Measurements from ENCODE around the gene SMG6. TPM values are rescaled to one million over a fixed set of nuclear protein-coding genes. Genes with fewer than 3 reads are reported as not detected.

SMG6 gene
- total RNA-seq, 2 donors from 2014 or later = 33.2 to 82.9 TPM

DNA sequence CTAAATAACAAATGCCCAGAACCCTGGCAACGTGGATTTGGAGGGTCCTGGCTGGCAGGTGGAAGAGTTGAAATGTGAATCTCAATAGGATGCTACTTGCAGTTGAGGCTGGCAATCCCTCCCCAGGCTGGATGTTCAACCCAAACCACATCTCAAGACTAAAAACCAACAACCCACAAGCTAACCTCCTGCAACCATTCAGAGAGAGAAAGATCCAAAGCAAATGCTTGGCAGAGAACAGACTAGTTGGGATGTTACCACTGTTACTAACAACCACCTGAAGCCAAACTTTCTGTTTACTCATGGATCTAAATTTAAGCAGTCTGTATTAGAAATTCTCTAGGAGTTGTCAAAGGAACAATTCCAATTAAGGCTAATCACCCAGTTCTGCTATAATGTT lies 27.9 kb downstream of the SMG6 start:
- Histone ChIP-seq H3K4me1 (ENCODE audit: control insufficient read depth in 1 of 2, low read depth in 2 of 2) (peaks cover under 1 to 4% of the 10 kb centered on the region in 2 donors), H3K36me3 (peaks cover 21% of the 10 kb centered on the region), H3K4me3 (no peak overlapping the region), H3K27me3 (replicated peaks; ENCODE audit: insufficient read depth) (no peaks in the 10 kb centered on the region), H3K27ac (no peak overlapping the region), H3K9me3 (no peaks in the 10 kb centered on the region)
- TF ChIP-seq, protein P1, sequence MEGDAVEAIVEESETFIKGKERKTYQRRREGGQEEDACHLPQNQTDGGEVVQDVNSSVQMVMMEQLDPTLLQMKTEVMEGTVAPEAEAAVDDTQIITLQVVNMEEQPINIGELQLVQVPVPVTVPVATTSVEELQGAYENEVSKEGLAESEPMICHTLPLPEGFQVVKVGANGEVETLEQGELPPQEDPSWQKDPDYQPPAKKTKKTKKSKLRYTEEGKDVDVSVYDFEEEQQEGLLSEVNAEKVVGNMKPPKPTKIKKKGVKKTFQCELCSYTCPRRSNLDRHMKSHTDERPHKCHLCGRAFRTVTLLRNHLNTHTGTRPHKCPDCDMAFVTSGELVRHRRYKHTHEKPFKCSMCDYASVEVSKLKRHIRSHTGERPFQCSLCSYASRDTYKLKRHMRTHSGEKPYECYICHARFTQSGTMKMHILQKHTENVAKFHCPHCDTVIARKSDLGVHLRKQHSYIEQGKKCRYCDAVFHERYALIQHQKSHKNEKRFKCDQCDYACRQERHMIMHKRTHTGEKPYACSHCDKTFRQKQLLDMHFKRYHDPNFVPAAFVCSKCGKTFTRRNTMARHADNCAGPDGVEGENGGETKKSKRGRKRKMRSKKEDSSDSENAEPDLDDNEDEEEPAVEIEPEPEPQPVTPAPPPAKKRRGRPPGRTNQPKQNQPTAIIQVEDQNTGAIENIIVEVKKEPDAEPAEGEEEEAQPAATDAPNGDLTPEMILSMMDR (IDR thresholded peaks at IDR 0.05) = no peak
- no peak for ATAC-seq (ENCODE audit: insufficient number of reproducible peaks, low FRiP score, low read depth)
- no peak for DNase-seq (ENCODE audit: low spot score)

DNA sequence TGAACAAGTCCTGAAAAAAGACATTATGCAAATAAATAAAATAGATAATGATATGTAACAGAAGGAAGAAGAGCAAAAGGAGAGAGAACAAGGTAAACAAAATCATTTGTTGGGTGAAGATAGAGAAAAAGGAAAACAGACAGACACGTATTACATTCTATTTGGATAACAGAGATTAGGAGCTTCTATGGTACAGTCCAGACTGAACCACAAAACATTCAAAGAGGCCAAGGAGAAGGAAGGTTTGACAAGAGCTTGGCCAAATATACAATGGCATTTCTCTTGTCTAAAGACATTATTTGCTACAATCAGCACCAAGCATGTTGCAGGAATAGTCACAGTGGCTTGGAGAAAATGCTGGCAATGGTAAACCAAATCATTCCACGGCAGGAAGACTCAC lies 29.2 kb downstream of the SMG6 start:
- peaks cover 3 to 4% of the 10 kb centered on the region in 2 donors for H3K4me1 ChIP-seq (ENCODE audit: control insufficient read depth in 1 of 2, low read depth in 2 of 2)
- DNase-seq (ENCODE audit: low spot score) (no peak), ATAC-seq (ENCODE audit: insufficient number of reproducible peaks, low FRiP score, low read depth) (no peak)
- no peak overlapping the region for H3K27ac ChIP-seq
- H3K27me3 ChIP-seq (replicated peaks; ENCODE audit: insufficient read depth) = no peaks in the 10 kb centered on the region
- TF ChIP-seq, protein P1 (IDR thresholded peaks at IDR 0.05) = no peak
- no peaks in the 10 kb centered on the region for H3K9me3 ChIP-seq
- H3K36me3 ChIP-seq = peaks cover 17% of the 10 kb centered on the region
- no peak overlapping the region for H3K4me3 ChIP-seq

DNA sequence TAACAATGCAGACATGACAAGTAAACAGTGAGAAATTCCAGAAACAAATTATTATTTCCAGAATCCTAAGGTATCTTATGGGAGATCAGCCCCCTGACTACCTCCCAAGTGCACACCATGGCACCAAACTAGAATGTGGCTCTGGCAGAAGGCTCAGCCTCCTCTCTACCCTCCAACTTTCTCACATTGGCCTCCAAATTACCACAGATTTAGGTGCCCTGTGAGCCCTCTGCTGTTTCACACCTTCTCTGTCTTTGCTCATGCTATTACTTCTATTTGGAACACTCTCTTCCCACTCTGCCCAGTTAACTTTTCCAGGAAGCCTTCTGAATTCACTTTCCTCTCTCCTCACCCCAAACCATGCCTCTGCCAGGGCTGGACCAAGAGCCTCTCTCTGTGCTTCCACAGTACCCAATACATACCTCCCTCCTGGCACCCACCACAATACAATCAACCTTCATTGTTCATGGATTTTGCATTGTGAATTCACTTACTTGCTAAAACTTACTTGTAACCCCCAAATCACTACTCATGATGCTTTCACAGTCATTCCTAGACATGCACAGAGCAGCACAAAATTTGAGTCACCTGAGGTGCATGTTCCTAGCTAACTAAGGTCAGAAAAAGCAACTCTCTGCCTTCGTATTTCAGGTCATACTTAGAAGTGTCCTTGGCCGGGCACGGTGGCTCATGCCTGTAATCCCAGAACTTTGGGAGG lies 31.4 kb downstream of the SMG6 start:
- no peak overlapping the region for H3K4me3 ChIP-seq
- peaks cover 17% of the 10 kb centered on the region for H3K36me3 ChIP-seq
- DNase-seq (ENCODE audit: low spot score) = no peak
- no peak for ATAC-seq (ENCODE audit: insufficient number of reproducible peaks, low FRiP score, low read depth)
- no peak overlapping the region for H3K27ac ChIP-seq
- no peaks in the 10 kb centered on the region for H3K27me3 ChIP-seq (replicated peaks; ENCODE audit: insufficient read depth)
- TF ChIP-seq, protein P1 (IDR thresholded peaks at IDR 0.05) = no peak
- H3K4me1 ChIP-seq (ENCODE audit: control insufficient read depth in 1 of 2, low read depth in 2 of 2) = peaks cover 3 to 4% of the 10 kb centered on the region in 2 donors
- H3K9me3 ChIP-seq = no peaks in the 10 kb centered on the region

DNA sequence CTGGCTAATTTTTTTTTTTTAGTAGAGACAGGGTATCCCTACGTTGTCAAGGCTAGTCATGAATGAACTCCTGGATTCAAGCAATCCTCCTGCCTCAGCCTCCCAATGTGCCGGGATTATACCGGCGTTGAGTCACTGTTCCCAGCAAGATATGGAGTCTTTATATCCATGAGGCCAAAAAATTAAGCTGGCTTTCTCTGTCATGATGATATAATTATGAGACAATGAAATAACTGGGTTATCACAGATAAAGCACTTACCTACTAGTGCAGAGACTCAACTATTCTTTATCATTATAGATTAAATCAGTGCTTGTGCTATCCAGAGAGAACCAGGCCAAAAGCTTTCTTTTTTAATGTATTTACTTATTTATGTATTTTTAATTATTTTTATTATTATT lies 36.2 kb downstream of the SMG6 start:
- TF ChIP-seq, protein P1 (IDR thresholded peaks at IDR 0.05) = no peak
- Histone ChIP-seq H3K36me3 (peaks cover 8% of the 10 kb centered on the region), H3K4me3 (no peak overlapping the region), H3K9me3 (no peaks in the 10 kb centered on the region), H3K27me3 (replicated peaks; ENCODE audit: insufficient read depth) (no peaks in the 10 kb centered on the region), H3K4me1 (ENCODE audit: control insufficient read depth in 1 of 2, low read depth in 2 of 2) (peaks cover 26 to 31% of the 10 kb centered on the region in 2 donors), H3K27ac (no peak overlapping the region)
- ATAC-seq (ENCODE audit: insufficient number of reproducible peaks, low FRiP score, low read depth) = no peak
- no peak for DNase-seq (ENCODE audit: low spot score)

DNA sequence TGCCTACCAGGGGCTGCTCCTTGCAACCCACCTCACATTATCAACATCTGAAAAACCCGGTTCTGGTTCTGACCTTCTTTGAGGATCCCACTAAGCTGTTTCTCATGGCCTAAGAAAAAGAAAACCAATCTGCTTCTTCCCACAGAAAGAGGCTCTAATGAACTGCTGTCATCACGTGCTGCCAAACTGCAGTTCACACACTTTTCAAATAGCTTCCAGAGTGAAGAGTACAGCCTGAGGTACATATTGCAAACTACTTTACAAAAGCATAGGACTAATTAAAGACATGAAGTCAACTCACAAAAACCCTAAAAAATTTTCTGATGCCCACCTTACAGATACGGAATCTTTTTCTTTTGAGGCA lies 36.7 kb downstream of the SMG6 start:
- H3K27ac ChIP-seq = no peak overlapping the region
- H3K4me3 ChIP-seq = no peak overlapping the region
- H3K36me3 ChIP-seq = peaks cover 8% of the 10 kb centered on the region
- peaks cover 28 to 33% of the 10 kb centered on the region in 2 donors for H3K4me1 ChIP-seq (ENCODE audit: control insufficient read depth in 1 of 2, low read depth in 2 of 2)
- DNase-seq (ENCODE audit: low spot score) (no peak), ATAC-seq (ENCODE audit: insufficient number of reproducible peaks, low FRiP score, low read depth) (no peak)
- H3K9me3 ChIP-seq = no peaks in the 10 kb centered on the region
- no peaks in the 10 kb centered on the region for H3K27me3 ChIP-seq (replicated peaks; ENCODE audit: insufficient read depth)
- TF ChIP-seq, protein P1 (IDR thresholded peaks at IDR 0.05) = no peak

All from thoracic aorta (tissue), 2 donors.